ENCODE measurements around the gene GSK3A.

Gene GSK3A

GRCh38 chr19:42185277-42185676, 57.1 kb downstream of the GSK3A start:
- no peak overlapping the region for H3K4me3 ChIP-seq (ENCODE audit: low read depth in 1 of 2, low read length in 2 of 2)
- H3K9ac ChIP-seq (ENCODE audit: low read depth in 1 of 2, low read length in 2 of 2) = no peak overlapping the region
- H3K27me3 ChIP-seq (ENCODE audit: control insufficient read depth in 1 of 2, insufficient read depth in 2 of 2, low read length in 2 of 2) = peaks cover 9 to 12% of the 10 kb centered on the region in 2 donors
- H3K36me3 ChIP-seq (ENCODE audit: control insufficient read depth in 1 of 2, insufficient read depth in 2 of 2, low read length in 2 of 2) = no peaks in the 10 kb centered on the region
- peaks cover 13 to 14% of the 10 kb centered on the region in 2 donors for H3K4me1 ChIP-seq (ENCODE audit: control insufficient read depth in 1 of 2, insufficient read depth in 2 of 2, low read length in 2 of 2)
- H3K9me3 ChIP-seq (ENCODE audit: control insufficient read depth in 1 of 2, low read length in 2 of 2) = no peaks in the 10 kb centered on the region
- H3K27ac ChIP-seq (ENCODE audit: low read depth, low read length) = no peak overlapping the region

DNA sequence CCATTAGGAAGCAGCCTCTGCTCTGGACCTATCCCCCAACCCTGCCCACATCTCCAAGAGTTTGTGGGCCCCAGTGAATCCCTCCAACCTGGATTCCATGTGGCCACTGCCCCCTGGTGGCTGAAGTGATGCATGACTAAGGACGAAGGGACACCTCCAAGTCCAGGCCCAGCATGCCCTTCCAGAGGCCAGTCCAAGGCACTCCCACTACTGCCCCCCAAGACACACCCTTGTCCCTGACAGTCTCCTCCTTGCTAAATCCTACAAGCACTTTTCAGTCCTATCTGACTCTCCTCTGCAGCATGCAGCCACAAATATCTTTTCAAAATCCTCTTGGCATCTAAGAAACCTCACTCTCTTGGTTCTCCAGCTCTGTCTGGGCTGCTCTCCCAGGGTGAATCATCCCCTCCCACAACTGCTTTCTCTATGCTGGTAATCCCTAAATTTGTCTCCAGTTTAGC, 58.0 kb downstream of the GSK3A start:
- H3K27ac ChIP-seq (ENCODE audit: low read depth, low read length) = no peak overlapping the region
- H3K4me1 ChIP-seq (ENCODE audit: control insufficient read depth in 1 of 2, insufficient read depth in 2 of 2, low read length in 2 of 2) = peaks cover 13 to 14% of the 10 kb centered on the region in 2 donors
- no peaks in the 10 kb centered on the region for H3K36me3 ChIP-seq (ENCODE audit: control insufficient read depth in 1 of 2, insufficient read depth in 2 of 2, low read length in 2 of 2)
- no peak overlapping the region for H3K4me3 ChIP-seq (ENCODE audit: low read depth in 1 of 2, low read length in 2 of 2)
- peaks cover 17 to 20% of the 10 kb centered on the region in 2 donors for H3K27me3 ChIP-seq (ENCODE audit: control insufficient read depth in 1 of 2, insufficient read depth in 2 of 2, low read length in 2 of 2)
- no peaks in the 10 kb centered on the region for H3K9me3 ChIP-seq (ENCODE audit: control insufficient read depth in 1 of 2, low read length in 2 of 2)
- H3K9ac ChIP-seq (ENCODE audit: low read depth in 1 of 2, low read length in 2 of 2) = no peak overlapping the region
